Panc1 (cell line): ENCODE data around the gene ADCY4. TPM values are rescaled to one million over a fixed set of nuclear protein-coding genes. Genes with fewer than 3 reads are reported as not detected.

ENCODE experiments used
- ATAC-seq: fragments of 200-7000 bp; cut with Tn5 transposase; 2 replicates; pipeline ENCODE4 v1.9.1; 2020; ENCODE audit warnings: mild to moderate bottlenecking, moderate library complexity
- BruUV-seq: library from RNA; stranded (reverse); fragments of 400-500 nt; replicated peaks from 2 replicates; lab custom pipeline; 2021; lab: Mats Ljungman, UMichigan
- CTCF ChIA-PET: fragments of 300-600 bp; sonication (Branson Sonifier 250); formaldehyde crosslinking; loops from one replicate; lab custom pipeline; 2022; ENCODE audit warnings: antibody characterized with exemption; lab: Charles Lee
- POLR2A ChIA-PET: fragments of 300-600 bp; sonication (Branson Sonifier 250); formaldehyde crosslinking; loops from one replicate; lab custom pipeline; 2022; ENCODE audit warnings: antibody characterized with exemption; lab: Charles Lee
- DNase-seq: peaks from one replicate; pipeline ENCODE4 v3.0.0-alpha.2; 2010; ENCODE audit warnings: low read depth, low spot score
- H3K27ac ChIP-seq: 2 replicates; pipeline ENCODE4 v1.5.1; 2011; ENCODE audit warnings: mild to moderate bottlenecking, low read length, inconsistent platforms
- H3K27me3 ChIP-seq: fragments of 200-500 bp; sonication (Bioruptor generic); 2 replicates; pipeline ENCODE4 v1.6.0; 2014; ENCODE audit warnings: low read length, inconsistent platforms; ENCODE audit not compliant: control insufficient read depth, insufficient read depth
- H3K36me3 ChIP-seq: fragments of 200-500 bp; sonication (Bioruptor generic); 2 replicates; pipeline ENCODE4 v1.5.1; 2014; ENCODE audit warnings: inconsistent platforms, mild to moderate bottlenecking, low read length, moderate library complexity; ENCODE audit not compliant: control insufficient read depth, insufficient read depth
- H3K4me1 ChIP-seq: 2 replicates; pipeline ENCODE4 v1.5.1; 2011; ENCODE audit warnings: inconsistent platforms, mild to moderate bottlenecking, low read length, moderate library complexity; ENCODE audit not compliant: control insufficient read depth, insufficient read depth
- H3K4me3 ChIP-seq, 2 experiments: 2 replicates each; pipeline ENCODE4 v1.5.1; 2011 to 2012; ENCODE audit warnings: low read depth in 2 of 2, low read length in 2 of 2, mild to moderate bottlenecking in 2 of 2, inconsistent platforms in 1 of 2, moderate library complexity in 1 of 2
- H3K9me3 ChIP-seq: fragments of 200-500 bp; sonication (Bioruptor generic); 2 replicates; pipeline ENCODE4 v1.5.1; 2014; ENCODE audit warnings: low read depth, mild to moderate bottlenecking, inconsistent platforms, low read length, moderate library complexity; ENCODE audit not compliant: control insufficient read depth, insufficient read depth
- CTCF ChIP-seq: fragments of 450-650 bp; IDR thresholded peaks from 2 replicates; pipeline ENCODE4 v1.5.1; 2017; ENCODE audit warnings: mild to moderate bottlenecking
- POLR2AphosphoS5 ChIP-seq: IDR thresholded peaks from 2 replicates; pipeline ENCODE4 v1.6.1; 2012; ENCODE audit warnings: mild to moderate bottlenecking, low read depth, low read length, moderate library complexity
- REST ChIP-seq, 2 experiments: IDR thresholded peaks; 2 replicates each; pipeline ENCODE4 v1.6.1; 2011 to 2012; ENCODE audit warnings: low read depth in 2 of 2, control low read depth in 1 of 2, low read length in 1 of 2, mild to moderate bottlenecking in 1 of 2, moderate library complexity in 1 of 2; ENCODE audit not compliant: insufficient read depth in 1 of 2
- SIN3A ChIP-seq: IDR thresholded peaks from 2 replicates; pipeline ENCODE4 v1.6.1; 2012; ENCODE audit warnings: low read depth, mild to moderate bottlenecking, low read length, moderate library complexity, borderline replicate concordance; ENCODE audit not compliant: insufficient read depth
- TCF7L2 ChIP-seq: IDR thresholded peaks from 2 replicates; pipeline ENCODE4 v1.6.1; 2011; ENCODE audit warnings: mild to moderate bottlenecking, low read depth, low read length, inconsistent platforms
- in situ Hi-C: cut with HindIII; loops from 2 replicates; pipeline ENCODE4 v1.10.0; 2016; ENCODE audit warnings: low sequenced_read_pairs, low pct_unique_long_range_greater_than_20kb
- intact Hi-C: fragments of 100-400 bp; cut with micrococcal nuclease; formaldehyde crosslinking; loops from one replicate; pipeline ENCODE4 v1.10.0; 2022; ENCODE audit not compliant: unreplicated experiment
- total RNA-seq: library from RNA; stranded (reverse); gene quantifications from one replicate; pipeline ENCODE4 v1.2.1, GENCODE V29; 2021; ENCODE audit not compliant: unreplicated experiment

Gene ADCY4
- total RNA-seq, 1 experiment from 2014 or later, result 0.21 TPM

- ChIA-PET POLR2A (no interaction called here), CTCF (no interaction called here)
- DNase-seq, result no peak
- in situ Hi-C loops, result no loop called here
- Histone ChIP-seq H3K27ac (no peak overlapping the region), H3K27me3 (no peaks in the 10 kb centered on the region), H3K4me3 (no peak overlapping the region), H3K36me3 (no peaks in the 10 kb centered on the region), H3K4me1 (no peaks in the 10 kb centered on the region), H3K9me3 (no peaks in the 10 kb centered on the region)
- TF ChIP-seq POLR2AphosphoS5, result no peak
- no peak for TF ChIP-seq SIN3A
- TF ChIP-seq REST (IDR thresholded peaks at IDR 0.05; ENCODE audit: insufficient read depth in 1 of 2, low read depth in 2 of 2, low read length in 1 of 2), result no peak
- no peak for TF ChIP-seq TCF7L2
- no peak for TF ChIP-seq CTCF
- BruUV-seq, result TSS peak; percentile 47
- intact Hi-C loops, result no loop called here
- no peak for ATAC-seq
Measured at GRCh38 chr14:24312736-24313507, 21.9 kb downstream of the ADCY4 start.

GRCh38 chr14:24311837-24312615 is 22.8 kb downstream of the ADCY4 start:
- POLR2A ChIA-PET, result interaction anchor here (0.5 kb wide), 1 partner anchor 71 kb away, joined by 3 read pairs; no protein-coding TSS in a partner anchor
- no peak for ATAC-seq

More at GRCh38 chr14:24311837-24312615, 22.8 kb downstream of the ADCY4 start:
- CTCF ChIA-PET, result no interaction called here
- DNase-seq, result no peak
- intact Hi-C loops (no loop called here), in situ Hi-C loops (no loop called here)
- BruUV-seq, result no TSS peak
- H3K27me3 ChIP-seq, result no peaks in the 10 kb centered on the region
- TF ChIP-seq TCF7L2, result no peak
- no peak overlapping the region for H3K4me3 ChIP-seq
- no peak overlapping the region for H3K27ac ChIP-seq
- H3K36me3 ChIP-seq, result no peaks in the 10 kb centered on the region
- no peaks in the 10 kb centered on the region for H3K9me3 ChIP-seq
- no peaks in the 10 kb centered on the region for H3K4me1 ChIP-seq
